Hindlimb muscle (tissue), 1 donor: ENCODE measurements around the gene TAS1R2. TPM values are rescaled to one million over a fixed set of nuclear protein-coding genes. Genes with fewer than 3 reads are reported as not detected.

Experiments
- DNase-seq: peaks from one replicate; pipeline ENCODE4 v3.0.0-alpha.2; 2013
- polyA plus RNA-seq: library from polyadenylated mRNA; unstranded; fragments of 120-200 nt; gene quantifications from one replicate; pipeline ENCODE4 v1.2.1, GENCODE V29; 2013; ENCODE audit not compliant: insufficient read length

The TAS1R2 gene
- polyA plus RNA-seq, 1 donor, result not detected

DNA sequence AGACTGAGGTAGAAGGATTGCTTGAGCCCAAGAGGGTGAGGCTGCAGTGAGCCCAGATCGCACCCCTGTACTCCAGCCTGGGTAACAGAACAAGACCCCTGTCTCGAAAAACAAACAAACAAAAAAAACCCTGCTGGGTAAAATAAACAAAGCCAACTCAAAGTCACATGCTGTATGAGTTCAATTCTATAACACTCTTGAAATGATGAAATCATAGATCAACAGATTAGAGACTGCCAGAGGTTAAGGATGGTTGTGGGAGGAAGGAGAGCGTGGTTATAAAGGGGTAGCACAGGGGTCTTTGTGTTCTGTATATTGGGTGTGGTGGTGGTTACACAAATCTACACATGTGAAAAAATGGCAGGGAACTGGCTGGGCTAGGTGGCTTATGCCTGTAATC is 62.5 kb downstream of the TAS1R2 start:
- DNase-seq, result no peak

DNA sequence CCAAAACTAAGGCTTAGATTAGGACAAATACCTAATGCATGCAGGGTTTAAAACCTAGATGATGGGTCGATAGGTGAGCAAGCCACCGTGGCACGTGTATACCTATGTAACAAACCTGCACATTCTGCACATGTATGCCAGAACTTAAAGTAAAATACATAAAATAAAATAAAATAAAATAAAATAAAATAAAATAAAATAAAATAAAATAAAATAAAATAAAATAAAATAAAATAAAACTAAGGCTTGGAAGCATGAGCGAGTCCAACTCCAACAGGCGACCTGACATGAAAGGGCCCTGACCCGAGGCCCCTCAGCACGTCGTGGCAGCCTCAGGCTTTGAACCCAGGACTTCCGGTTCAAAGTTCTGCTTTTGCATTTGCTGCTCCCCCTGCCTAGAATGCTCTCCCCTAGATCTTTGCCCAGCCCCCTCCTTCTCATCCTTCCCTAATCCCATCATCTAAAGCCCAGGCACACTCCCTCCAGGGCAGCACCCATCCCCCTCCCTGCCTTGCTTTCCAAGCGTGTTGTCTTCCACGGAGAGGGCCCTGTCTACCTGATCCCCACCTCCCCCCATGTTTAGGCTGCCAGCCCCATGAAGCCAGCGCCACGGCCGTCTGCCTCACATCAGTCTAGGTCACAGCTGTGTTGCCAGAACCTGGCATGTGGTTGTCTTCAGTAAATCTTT is 64.3 kb downstream of the TAS1R2 start:
- DNase-seq, result no peak

DNA sequence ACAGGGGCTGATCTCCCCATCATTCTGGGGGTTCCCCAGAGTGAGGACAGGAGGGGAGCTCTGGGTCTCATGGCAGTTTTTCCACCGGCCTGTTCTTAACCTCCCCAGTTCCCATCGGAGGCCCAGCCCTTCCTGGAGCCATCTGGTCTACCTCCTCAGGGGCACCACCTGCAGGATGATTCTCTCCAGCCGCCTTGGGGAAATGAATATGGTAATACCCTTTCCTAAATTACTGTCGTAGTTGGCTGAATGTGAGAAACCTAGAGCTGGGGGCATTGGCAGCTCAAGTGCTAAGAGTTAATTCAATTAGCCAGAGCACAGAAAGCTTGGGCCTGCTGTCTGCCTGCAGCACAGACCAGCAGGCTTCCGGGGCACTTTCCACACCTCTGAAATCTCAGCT is 64.9 kb downstream of the TAS1R2 start:
- no peak for DNase-seq

DNA sequence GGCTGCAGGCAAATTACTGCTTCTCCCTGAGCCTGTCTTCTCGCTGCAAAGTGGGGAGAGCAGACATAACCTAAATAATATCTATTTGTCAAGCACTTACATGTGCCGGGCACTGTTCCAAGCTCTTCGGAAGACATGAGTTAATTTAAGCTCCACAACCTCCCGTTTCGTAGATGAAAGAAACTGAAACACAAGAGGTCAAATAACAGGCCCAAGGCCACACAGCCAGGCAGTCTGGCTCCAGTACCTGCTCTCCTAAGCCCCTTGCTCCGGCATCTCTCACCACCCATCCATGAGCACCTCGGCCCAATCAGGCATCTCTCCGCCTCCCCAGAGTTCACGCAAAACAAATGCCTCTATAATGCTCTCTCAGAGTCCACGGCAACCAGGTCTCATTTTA is 65.4 kb downstream of the TAS1R2 start:
- no peak for DNase-seq

DNA sequence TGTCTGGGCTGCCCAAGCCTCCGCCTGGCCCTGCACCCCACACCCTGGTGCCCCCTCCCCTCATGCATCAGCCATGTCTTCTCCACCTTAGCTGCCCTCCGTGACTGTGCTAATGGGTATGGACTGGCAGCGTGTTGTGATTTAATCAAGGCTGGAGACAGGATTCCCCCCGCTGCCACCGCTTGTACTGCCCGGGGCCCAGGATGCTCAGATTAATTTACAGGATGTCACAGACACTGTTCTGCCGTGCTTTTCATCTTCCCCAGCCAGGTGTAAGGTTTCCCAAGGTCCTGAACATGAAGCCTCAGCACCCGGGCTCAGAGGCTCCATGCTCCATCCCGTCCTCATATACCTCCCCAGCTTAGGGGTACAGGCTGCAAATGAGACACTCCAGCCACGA is 66.3 kb downstream of the TAS1R2 start:
- no peak for DNase-seq

DNA sequence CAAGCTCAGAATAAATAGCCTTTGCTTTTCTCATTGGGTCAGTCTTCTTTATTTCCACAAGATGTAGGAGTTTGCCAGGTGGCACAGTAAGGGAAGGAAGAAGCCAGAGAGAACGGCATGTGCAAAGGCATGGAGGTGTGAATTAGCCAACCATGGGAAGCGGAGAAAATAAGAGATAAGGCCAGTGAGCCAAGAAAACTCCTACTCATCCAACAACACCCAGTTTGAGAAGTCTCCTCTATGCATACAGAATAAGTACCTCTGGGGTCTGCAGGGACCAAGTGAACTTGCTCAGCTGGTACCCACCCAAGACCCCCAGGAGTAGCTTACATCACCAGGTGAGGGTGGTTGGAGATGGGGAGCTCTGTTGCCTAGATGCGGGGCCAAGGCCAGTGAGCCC is 66.7 kb downstream of the TAS1R2 start:
- DNase-seq, result no peak

Other genes starting within 250 kb of the TAS1R2 start
- gene PAX7, start 228.8 kb downstream of the TAS1R2 start, polyA plus RNA-seq, result 52.1 TPM
- gene ALDH4A1, start 42.9 kb upstream of the TAS1R2 start, polyA plus RNA-seq, result 16.1 TPM
- 6.2 TPM for gene IFFO2, start 97.0 kb upstream of the TAS1R2 start, polyA plus RNA-seq